Hair follicle dermal papilla cell (primary cell): ENCODE data around the gene C1D. TPM values are rescaled to one million over a fixed set of nuclear protein-coding genes. Genes with fewer than 3 reads are reported as not detected.

Experiments
- total RNA-seq: library from RNA; depleted of rRNA; stranded (reverse); fragments of >200 nt; gene quantifications from 2 replicates; pipeline ENCODE4 v1.2.3, GENCODE V29; 2012

The C1D gene, protein sequence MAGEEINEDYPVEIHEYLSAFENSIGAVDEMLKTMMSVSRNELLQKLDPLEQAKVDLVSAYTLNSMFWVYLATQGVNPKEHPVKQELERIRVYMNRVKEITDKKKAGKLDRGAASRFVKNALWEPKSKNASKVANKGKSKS
- total RNA-seq, result 20.9 and 22.6 TPM in 2 replicates

DNA sequence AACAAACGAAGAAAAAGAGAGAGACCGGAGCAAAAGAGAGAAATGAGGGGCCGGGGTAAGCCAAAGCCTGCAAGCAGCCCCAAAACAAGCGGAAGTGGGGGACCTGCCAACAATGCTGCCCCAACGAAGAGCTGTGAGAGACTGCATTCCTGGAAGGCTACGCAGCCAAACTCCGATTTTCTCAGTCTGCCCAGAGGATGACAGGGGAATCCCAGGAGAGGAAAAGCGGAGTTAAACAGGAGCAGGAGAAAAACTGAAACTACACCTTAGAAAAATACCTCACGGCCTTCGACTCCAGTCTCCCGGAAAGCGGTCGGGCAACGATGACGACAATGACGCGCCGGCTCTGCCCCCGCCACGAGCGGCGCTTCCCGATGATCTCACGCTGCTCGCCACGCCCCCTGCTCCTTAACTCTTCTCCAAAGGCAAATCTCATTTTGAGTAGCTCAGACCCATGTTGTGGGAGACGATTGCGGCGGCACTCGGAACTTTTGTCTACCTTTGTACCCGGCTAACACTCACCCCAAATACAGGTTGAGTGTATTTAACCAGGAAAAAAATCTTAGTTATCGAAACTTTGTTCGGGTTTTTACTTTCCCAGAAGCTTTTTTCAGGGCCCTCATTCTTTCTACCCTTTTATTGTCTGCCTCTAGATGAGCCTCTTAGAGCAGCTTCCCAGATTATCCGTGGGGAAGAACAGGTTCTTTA lies at the start of gene C1D:
C1D (minus strand) TSS at position 325 of the 708 bp plus-strand sequence. CDS start 15,694 bp downstream, outside the sequence.

Other genes starting within 250 kb of the C1D start
- gene PNO1, start 94.9 kb upstream of the C1D start, total RNA-seq, result 8.8 and 9.5 TPM in 2 replicates
- gene PPP3R1, start 189.5 kb upstream of the C1D start, total RNA-seq, result 23.4 and 26.1 TPM in 2 replicates